Muscle layer of colon (tissue), 2 donors: ENCODE results near the gene TCF12.

Experiments used
- H3K27ac ChIP-seq: one replicate; pipeline ENCODE4 v1.7.0; 2013; ENCODE audit warnings: low read depth, mild to moderate bottlenecking, low read length, moderate library complexity
- H3K27me3 ChIP-seq, 2 donors: one replicate each; pipeline ENCODE4 v1.7.0; 2013; ENCODE audit warnings: low read length in 2 of 2, mild to moderate bottlenecking in 2 of 2; ENCODE audit not compliant: insufficient read depth in 2 of 2, control insufficient read depth in 1 of 2
- H3K36me3 ChIP-seq: one replicate; pipeline ENCODE4 v1.7.0; 2013; ENCODE audit warnings: mild to moderate bottlenecking, low read length; ENCODE audit not compliant: insufficient read depth
- H3K4me1 ChIP-seq: one replicate; pipeline ENCODE4 v1.7.0; 2013; ENCODE audit warnings: mild to moderate bottlenecking, low read length; ENCODE audit not compliant: insufficient read depth
- H3K4me3 ChIP-seq, 2 donors: one replicate each; pipeline ENCODE4 v1.7.0; 2013; ENCODE audit warnings: low read length in 2 of 2, low read depth in 1 of 2, mild to moderate bottlenecking in 1 of 2, moderate library complexity in 1 of 2
- H3K9ac ChIP-seq: one replicate; pipeline ENCODE4 v1.7.0; 2013; ENCODE audit warnings: low read length
- H3K9me3 ChIP-seq: one replicate; pipeline ENCODE4 v1.7.0; 2013; ENCODE audit warnings: mild to moderate bottlenecking, low read length
- donor health status: abdominal sarcoma.
- donor health status: Adenocarcinoma of cecum.

TCF12 gene

DNA sequence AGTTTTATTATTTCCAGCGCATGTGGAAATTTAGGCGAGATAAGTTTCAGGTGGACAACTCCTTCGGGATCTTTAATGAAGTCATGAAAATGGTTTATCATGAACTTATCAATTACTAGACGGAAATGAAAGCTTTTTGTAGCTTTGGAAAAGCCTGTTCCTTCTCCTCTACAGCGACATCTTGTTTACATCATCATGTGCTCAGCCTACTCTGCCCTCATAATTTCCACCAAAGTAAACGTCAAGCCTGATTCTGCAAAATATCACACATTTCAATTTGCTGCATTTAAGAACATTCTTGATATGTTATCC, 393.5 kb downstream of the TCF12 start:
- Histone ChIP-seq H3K4me3 (no peak overlapping the region), H3K4me1 (no peaks in the 10 kb centered on the region), H3K27me3 (peaks cover 0 to under 1% of the 10 kb centered on the region in 2 donors), H3K9ac (no peak overlapping the region), H3K36me3 (no peaks in the 10 kb centered on the region), H3K27ac (no peak overlapping the region), H3K9me3 (no peaks in the 10 kb centered on the region)

DNA sequence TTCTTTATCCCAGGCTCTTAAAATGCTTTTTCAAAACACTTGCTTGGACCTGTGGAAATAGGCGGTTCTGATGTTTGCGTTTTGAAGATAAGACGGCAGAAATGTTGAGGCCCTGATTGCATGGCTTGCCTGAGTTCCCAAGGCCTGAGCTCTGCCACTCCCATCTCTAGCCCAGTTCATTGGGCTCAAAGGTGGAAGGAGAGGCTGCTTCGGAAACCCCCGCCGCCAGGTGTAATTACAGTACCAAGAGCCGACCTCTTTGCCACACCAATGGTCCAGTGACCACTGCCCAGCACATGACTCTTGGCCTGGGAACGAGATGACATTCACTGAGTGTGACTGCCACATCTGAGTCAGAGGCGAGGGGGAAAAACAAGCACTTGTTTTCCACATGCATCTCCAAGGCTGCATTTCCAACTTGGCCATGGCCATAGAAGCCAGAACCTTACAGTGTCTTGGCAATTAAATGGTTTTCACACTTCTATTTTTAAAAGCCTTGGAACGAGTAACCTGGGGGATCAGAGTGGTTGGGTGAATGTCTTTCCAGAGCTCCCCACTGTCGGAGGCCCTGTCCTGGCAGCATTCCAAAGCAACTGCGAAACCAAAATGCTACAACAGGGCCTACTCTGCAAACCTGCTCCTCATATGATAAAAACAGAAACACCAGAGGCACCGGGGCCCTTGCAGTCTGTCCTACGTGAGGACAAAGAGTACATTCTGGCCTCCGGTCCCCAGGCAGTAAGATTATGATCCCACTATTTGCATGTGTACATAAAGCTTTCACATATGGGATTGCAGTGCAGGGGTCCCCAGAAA, 394.1 kb downstream of the TCF12 start:
- H3K4me1 ChIP-seq = no peaks in the 10 kb centered on the region
- no peak overlapping the region for H3K27ac ChIP-seq
- no peaks in the 10 kb centered on the region for H3K36me3 ChIP-seq
- no peaks in the 10 kb centered on the region for H3K27me3 ChIP-seq
- no peak overlapping the region for H3K9ac ChIP-seq
- no peaks in the 10 kb centered on the region for H3K9me3 ChIP-seq
- no peak overlapping the region for H3K4me3 ChIP-seq

DNA sequence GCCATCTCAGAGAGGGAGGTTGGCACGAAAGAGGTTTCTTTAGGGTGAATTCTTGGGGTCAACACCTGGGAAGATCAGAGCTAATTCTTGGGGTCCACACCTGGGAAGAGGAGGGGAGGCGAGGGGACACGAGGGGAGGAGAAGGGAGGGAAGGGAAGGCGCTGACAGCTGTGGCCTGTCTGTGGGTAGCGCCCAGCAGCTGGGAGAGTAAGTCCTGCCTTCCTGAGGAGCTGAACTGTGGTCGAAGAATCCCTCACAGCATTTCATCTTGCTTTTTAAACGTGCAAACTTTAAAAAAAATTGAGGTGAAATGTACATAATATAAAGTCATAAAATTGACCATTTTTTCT, 394.7 kb downstream of the TCF12 start:
- H3K36me3 ChIP-seq = no peaks in the 10 kb centered on the region
- H3K27ac ChIP-seq = no peak overlapping the region
- H3K9me3 ChIP-seq = no peaks in the 10 kb centered on the region
- H3K4me1 ChIP-seq = no peaks in the 10 kb centered on the region
- H3K4me3 ChIP-seq = no peak overlapping the region
- H3K9ac ChIP-seq = no peak overlapping the region
- H3K27me3 ChIP-seq = no peaks in the 10 kb centered on the region

DNA sequence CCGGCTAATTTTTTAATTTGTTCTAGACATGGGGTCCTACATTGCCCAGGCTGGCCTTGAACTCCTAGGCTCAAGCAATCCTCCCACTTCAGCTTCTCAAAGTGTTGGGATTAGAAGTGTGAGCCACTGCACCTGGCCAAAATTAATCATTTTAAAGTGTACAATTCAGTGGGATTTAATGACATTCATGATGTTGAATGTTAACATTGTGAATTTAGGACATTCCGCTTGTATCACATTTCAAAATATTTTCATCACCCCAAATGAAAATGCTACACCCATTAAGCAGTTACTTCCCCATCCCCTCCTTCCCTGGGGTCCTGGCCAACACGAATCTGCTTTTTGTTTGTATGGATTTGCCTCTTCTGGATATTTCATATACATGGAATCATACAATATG, 395.8 kb downstream of the TCF12 start:
- Histone ChIP-seq H3K4me3 (no peak overlapping the region), H3K36me3 (no peaks in the 10 kb centered on the region), H3K27ac (no peak overlapping the region), H3K9ac (no peak overlapping the region), H3K4me1 (no peaks in the 10 kb centered on the region), H3K27me3 (no peaks in the 10 kb centered on the region), H3K9me3 (no peaks in the 10 kb centered on the region)

DNA sequence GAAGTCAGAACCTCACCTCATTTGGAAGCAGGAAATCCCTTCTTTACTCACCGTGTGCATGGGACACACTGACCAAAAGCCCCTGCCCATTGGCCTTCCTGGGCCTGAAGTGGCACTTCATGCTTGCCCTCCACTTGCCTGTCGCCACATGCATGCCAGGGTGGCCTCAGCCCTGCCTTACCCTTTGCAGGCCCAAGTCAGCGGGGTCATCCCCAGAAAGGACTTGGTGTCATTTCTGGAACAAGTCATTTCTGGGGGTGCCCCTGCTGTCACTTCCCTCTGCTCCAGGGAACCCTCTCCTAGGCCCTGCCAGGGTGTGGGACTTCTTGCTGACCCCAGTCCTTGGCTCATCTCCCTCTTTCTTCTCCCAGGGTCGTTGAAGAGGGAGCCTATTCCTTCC, 398.0 kb downstream of the TCF12 start:
- no peak overlapping the region for H3K27ac ChIP-seq
- no peak overlapping the region for H3K9ac ChIP-seq
- no peaks in the 10 kb centered on the region for H3K36me3 ChIP-seq
- H3K4me3 ChIP-seq = no peak overlapping the region
- no peaks in the 10 kb centered on the region for H3K27me3 ChIP-seq
- H3K4me1 ChIP-seq = no peaks in the 10 kb centered on the region
- H3K9me3 ChIP-seq = no peaks in the 10 kb centered on the region

DNA sequence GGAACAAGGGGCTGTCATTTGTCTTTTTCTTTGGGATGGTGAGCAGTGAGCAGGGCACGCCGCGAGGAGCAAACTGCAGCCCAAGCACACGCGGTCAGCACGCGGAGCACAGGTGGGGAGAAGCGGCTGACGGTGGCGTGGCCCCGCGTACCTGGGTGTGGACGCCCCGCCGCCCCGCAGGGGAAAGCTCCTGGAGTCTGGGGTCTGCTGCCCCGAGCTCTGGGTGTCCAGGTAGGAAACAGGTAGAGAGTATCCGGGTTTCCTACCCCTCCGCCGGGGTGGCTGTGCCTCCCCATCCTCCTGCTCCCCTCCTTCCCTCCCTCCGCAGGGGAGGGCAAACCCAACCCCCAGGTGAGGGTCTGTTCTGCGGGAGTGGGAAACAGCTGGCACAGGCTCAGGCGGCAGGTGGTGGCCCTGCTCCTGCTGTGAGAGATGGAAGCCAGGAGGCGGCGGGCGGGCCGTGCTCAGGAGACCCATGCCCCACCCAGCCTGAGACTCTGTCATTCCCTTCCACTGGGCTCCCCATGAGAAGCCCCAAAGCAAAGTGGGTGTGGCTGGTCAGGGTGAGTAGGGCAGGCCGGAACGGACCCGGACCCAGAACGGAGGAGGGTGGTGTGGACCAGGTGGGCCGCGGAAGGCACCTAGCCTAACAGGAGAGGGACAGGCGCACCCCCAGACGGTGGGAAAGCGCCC, 400.9 kb downstream of the TCF12 start:
- Histone ChIP-seq H3K9ac (no peak overlapping the region), H3K4me3 (no peak overlapping the region), H3K27ac (no peak overlapping the region), H3K9me3 (no peaks in the 10 kb centered on the region), H3K4me1 (no peaks in the 10 kb centered on the region), H3K27me3 (no peaks in the 10 kb centered on the region), H3K36me3 (no peaks in the 10 kb centered on the region)

DNA sequence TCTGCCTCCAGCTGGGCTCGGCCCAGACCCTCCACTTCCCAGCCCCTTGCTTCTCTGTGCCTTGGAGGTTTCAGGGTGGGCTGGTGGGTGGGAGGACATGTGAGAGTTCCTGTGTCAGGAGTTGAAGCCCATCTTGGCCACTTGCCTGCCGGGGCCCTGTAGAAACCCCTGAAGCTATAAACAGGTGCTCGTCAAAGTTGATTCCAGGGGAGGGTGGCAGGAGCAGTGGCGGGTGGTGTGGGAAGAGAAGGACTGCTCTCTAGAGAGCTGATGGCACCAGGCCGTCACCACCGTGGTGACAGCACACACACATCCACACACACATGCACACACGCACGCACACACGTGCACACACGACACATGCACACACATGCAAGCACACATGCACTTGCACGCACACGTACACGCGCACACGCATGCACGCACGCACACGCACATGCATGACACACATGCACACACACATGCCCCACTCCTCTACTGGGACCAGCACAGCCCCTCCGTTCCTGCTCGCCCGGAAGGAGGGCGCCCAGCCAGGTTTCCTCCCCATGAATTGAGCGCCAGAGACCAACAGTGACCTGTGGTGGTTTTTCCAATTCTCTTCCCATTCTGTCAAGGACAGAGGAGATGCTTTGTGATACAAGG, 401.6 kb downstream of the TCF12 start:
- no peak overlapping the region for H3K27ac ChIP-seq
- no peaks in the 10 kb centered on the region for H3K27me3 ChIP-seq
- no peak overlapping the region for H3K4me3 ChIP-seq

DNA sequence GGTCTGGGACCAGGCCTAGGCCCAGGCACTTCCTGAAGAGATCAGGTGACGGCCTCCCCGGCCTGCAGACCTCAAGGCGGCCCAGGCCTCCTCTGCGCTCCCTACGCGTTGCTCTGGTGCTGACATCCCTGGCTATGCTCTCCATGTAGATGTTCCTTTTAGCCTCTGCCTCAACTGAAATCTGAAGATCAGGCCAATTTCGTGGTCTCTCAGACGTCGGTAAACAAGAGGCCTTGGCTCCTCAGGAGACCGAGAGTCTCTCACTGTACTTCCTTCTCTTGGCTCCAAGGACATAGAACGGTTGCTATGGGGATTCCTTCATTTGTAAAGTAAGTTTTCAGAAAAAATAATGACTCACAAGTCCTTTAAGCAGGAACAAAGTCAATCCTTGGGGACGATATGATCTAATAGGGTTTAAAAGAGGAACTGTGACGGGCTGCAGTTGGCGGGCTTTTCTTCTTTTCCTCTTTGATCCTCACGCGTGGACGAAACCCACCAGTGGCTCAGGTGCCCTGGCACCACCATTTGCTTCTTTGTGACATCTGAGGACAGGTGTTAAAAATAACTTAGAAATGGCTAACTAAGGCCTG, 402.3 kb downstream of the TCF12 start:
- Histone ChIP-seq H3K9ac (no peak overlapping the region), H3K4me3 (no peak overlapping the region), H3K4me1 (no peaks in the 10 kb centered on the region)

More for the DNA sequence above, 401.6 kb downstream of the TCF12 start:
- H3K36me3 ChIP-seq = no peaks in the 10 kb centered on the region
- H3K9me3 ChIP-seq = no peaks in the 10 kb centered on the region
- no peak overlapping the region for H3K9ac ChIP-seq
- no peaks in the 10 kb centered on the region for H3K4me1 ChIP-seq

DNA sequence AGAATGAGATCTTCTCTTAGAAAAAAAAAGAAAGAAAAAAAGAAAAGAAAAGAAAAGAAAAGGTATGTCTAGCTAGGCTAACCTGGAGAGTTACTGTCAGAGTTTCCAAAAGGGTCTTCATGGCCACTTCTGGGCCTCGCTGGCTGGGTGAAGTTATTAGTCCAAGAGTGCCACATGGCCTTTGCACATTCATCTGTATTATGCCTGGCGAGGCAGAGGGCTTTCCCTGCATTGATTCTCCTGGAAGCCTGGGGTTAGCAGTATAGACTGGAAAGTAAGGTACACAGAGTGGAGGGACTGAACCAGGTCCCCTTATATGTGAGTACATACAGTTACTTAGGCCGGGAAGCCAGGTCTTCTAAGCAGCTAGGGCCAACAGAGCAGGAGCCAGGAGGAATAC, 403.0 kb downstream of the TCF12 start:
- no peaks in the 10 kb centered on the region for H3K36me3 ChIP-seq
- H3K9me3 ChIP-seq = no peaks in the 10 kb centered on the region
- no peak overlapping the region for H3K27ac ChIP-seq
- no peak overlapping the region for H3K4me3 ChIP-seq
- no peaks in the 10 kb centered on the region for H3K4me1 ChIP-seq
- no peaks in the 10 kb centered on the region for H3K27me3 ChIP-seq
- H3K9ac ChIP-seq = no peak overlapping the region

More for the DNA sequence above, 402.3 kb downstream of the TCF12 start:
- no peaks in the 10 kb centered on the region for H3K27me3 ChIP-seq
- H3K27ac ChIP-seq = no peak overlapping the region
- no peaks in the 10 kb centered on the region for H3K9me3 ChIP-seq
- H3K36me3 ChIP-seq = no peaks in the 10 kb centered on the region

DNA sequence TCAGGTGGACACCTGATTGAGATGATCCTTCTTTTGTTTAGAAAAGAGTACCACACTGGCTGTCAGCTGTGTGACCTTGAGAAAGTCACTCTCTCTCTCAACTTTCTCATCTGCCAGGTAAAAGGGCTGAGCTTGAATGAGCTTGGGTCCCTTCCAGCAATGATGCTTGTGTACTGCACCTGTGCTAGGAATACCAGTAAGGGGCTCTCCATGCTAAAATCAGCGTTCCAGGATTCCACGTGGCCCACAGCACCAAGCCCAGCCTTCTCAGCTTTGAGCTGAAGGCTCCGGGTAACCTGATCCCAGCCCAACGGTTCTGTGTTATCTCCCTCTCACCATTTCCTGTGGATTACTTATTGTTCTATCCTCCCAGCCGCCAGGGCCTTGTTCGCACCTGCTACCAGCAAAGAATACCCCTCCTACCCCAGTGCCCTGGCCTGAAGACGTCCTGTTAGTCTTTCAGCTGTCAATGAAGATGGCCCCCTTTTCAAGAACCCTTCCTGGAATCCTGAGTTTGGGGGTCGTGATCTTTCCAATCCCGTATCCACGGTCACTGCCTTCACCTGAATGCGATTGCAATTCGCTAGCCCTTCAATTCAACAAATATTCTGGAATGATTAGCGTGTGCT, 403.6 kb downstream of the TCF12 start:
- Histone ChIP-seq H3K9me3 (no peaks in the 10 kb centered on the region), H3K4me3 (no peak overlapping the region), H3K36me3 (no peaks in the 10 kb centered on the region), H3K27ac (no peak overlapping the region), H3K4me1 (no peaks in the 10 kb centered on the region), H3K9ac (no peak overlapping the region), H3K27me3 (no peaks in the 10 kb centered on the region)

DNA sequence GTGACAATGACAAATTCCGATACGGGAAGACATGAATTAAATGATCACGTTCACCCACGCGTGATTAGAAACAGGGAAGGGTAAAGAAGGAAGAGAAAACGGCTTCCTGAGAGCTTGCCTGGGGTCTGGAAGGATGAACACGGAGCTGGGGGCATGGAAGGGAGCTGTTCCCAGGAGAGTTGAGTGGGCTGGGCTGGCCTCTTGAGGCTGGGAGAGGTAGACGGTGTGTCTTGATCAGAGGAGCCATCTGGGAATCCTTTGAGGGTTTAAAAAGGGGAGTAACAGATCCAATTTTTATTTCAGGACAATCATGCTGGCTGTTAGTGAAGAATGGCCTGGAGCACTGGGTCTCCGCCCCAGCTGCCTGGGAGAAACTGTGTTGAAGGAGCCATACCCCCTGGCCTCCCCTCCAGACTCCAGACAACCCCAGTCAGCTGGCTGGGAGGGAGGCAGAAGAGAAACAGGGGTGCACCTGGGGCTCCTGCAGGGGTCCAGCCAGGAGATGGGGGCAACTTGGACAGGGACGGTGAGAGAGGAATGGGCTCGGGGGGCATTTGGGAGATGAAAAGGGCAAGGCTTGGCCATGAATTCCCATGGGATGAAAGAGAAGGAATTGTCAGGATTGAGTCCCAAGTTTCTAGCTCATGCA, 404.3 kb downstream of the TCF12 start:
- Histone ChIP-seq H3K9ac (no peak overlapping the region), H3K27me3 (no peaks in the 10 kb centered on the region), H3K4me3 (no peak overlapping the region), H3K36me3 (no peaks in the 10 kb centered on the region), H3K9me3 (no peaks in the 10 kb centered on the region), H3K27ac (no peak overlapping the region), H3K4me1 (no peaks in the 10 kb centered on the region)
